Activated naive CD4-positive, alpha-beta T cell treated with anti-CD3 and anti-CD28 coated beads for 36 hours (primary cell): ENCODE measurements around the gene EIF4EBP3. TPM values are rescaled to one million over a fixed set of nuclear protein-coding genes. Genes with fewer than 3 reads are reported as not detected.

Experiments used
- CTCF ChIA-PET: fragments of 350-600 bp; sonication (Branson Sonifier 250); formaldehyde crosslinking; loops from one replicate; lab custom pipeline; 2021; ENCODE audit warnings: antibody characterized with exemption; lab: Charles Lee
- DNase-seq: peaks from one replicate; pipeline ENCODE4 v3.0.0-alpha.2; 2020
- H3K27ac Mint-ChIP-seq: one replicate; pipeline ENCODE4 v1.8.0; 2021; ENCODE audit warnings: mild to moderate bottlenecking, mixed read lengths
- H3K27me3 Mint-ChIP-seq: one replicate; pipeline ENCODE4 v1.8.0; 2021; ENCODE audit warnings: low read depth, mixed read lengths
- H3K36me3 Mint-ChIP-seq: one replicate; pipeline ENCODE4 v1.8.0; 2021; ENCODE audit warnings: low read depth, mixed read lengths
- H3K4me1 Mint-ChIP-seq: one replicate; pipeline ENCODE4 v1.8.0; 2021; ENCODE audit warnings: low read depth, mixed read lengths
- H3K4me3 Mint-ChIP-seq: one replicate; pipeline ENCODE4 v1.8.0; 2021; ENCODE audit warnings: mild to moderate bottlenecking, moderate library complexity, mixed read lengths
- H3K9me3 Mint-ChIP-seq: one replicate; pipeline ENCODE4 v1.8.0; 2021; ENCODE audit warnings: mixed read lengths
- intact Hi-C: fragments of 100-400 bp; cut with micrococcal nuclease; formaldehyde crosslinking; loops from one replicate; pipeline ENCODE4 v1.15.1; 2023
- total RNA-seq, 2 experiments: library from RNA; stranded (reverse); gene quantifications; one replicate each; pipeline ENCODE4 v1.2.3, GENCODE V29; 2021

The EIF4EBP3 gene
- total RNA-seq, 2 experiments from 2014 or later: 27.2 to 28.5 TPM

- intact Hi-C loops: no loop called here
- H3K4me1 Mint-ChIP-seq: peaks cover 48% of the 10 kb centered on the region
- H3K9me3 Mint-ChIP-seq: no peaks in the 10 kb centered on the region
- CTCF ChIA-PET: interaction anchor here (0.6 to 3.2 kb wide), 11 partner anchors 10 to 193 kb away, joined by 3 to 18 read pairs (median 3); partner anchors contain the start of genes ANKHD1 and SRA1
- no peak for DNase-seq
- no peaks in the 10 kb centered on the region for H3K27me3 Mint-ChIP-seq
- H3K36me3 Mint-ChIP-seq: peaks cover 41% of the 10 kb centered on the region
- peak overlapping the region; percentile 94 for H3K27ac Mint-ChIP-seq
- H3K4me3 Mint-ChIP-seq: peak overlapping the region; percentile 87
These were observed 832 bp downstream of the EIF4EBP3 start for GRCh38 chr5:140548300-140548688.

- Mint-ChIP-seq H3K27me3 (no peaks in the 10 kb centered on the region), H3K4me1 (peaks cover 53% of the 10 kb centered on the region), H3K36me3 (peaks cover 40% of the 10 kb centered on the region), H3K4me3 (peak overlapping the region; percentile 87), H3K9me3 (no peaks in the 10 kb centered on the region), H3K27ac (peak overlapping the region; percentile 94)
- CTCF ChIA-PET: interaction anchor here (1.2 to 3.2 kb wide), 3 partner anchors 9 to 87 kb away, joined by 3 to 18 read pairs (median 17); partner anchors contain the start of gene SRA1
- intact Hi-C loops: no loop called here
- no peak for DNase-seq
These were observed 1.3 kb downstream of the EIF4EBP3 start for GRCh38 chr5:140548791-140549190.

GRCh38 chr5:140549237-140550144 is 2.0 kb downstream of the EIF4EBP3 start:
- CTCF ChIA-PET: interaction anchor here (1.2 to 3.2 kb wide), 2 partner anchors 15 to 86 kb away, joined by 3 to 18 read pairs; no protein-coding TSS in a partner anchor
- Mint-ChIP-seq H3K4me1 (peaks cover 60% of the 10 kb centered on the region), H3K36me3 (peaks cover 39% of the 10 kb centered on the region), H3K27ac (peak overlapping the region; percentile 94), H3K27me3 (no peaks in the 10 kb centered on the region), H3K4me3 (no peak overlapping the region), H3K9me3 (no peaks in the 10 kb centered on the region)
- intact Hi-C loops: loop anchor here (5.0 to 10.0 kb wide), 2 partner anchors 297 to 1255 kb away; partner anchors contain the start of gene MATR3
- DNase-seq: no peak

- no peak for DNase-seq
- H3K27me3 Mint-ChIP-seq: no peaks in the 10 kb centered on the region
- no peaks in the 10 kb centered on the region for H3K9me3 Mint-ChIP-seq
- intact Hi-C loops: loop anchor here (5.0 to 10.0 kb wide), 2 partner anchors 298 to 1256 kb away; partner anchors contain the start of gene MATR3
- H3K36me3 Mint-ChIP-seq: peaks cover 38% of the 10 kb centered on the region
- H3K4me1 Mint-ChIP-seq: peaks cover 69% of the 10 kb centered on the region
- no peak overlapping the region for H3K4me3 Mint-ChIP-seq
- CTCF ChIA-PET: no interaction called here
- H3K27ac Mint-ChIP-seq: peak overlapping the region; percentile 64
These were observed 3.0 kb downstream of the EIF4EBP3 start for GRCh38 chr5:140550147-140551079.

- Mint-ChIP-seq H3K9me3 (no peaks in the 10 kb centered on the region), H3K36me3 (peaks cover 48% of the 10 kb centered on the region), H3K4me3 (no peak overlapping the region), H3K27me3 (no peaks in the 10 kb centered on the region), H3K4me1 (peaks cover 81% of the 10 kb centered on the region), H3K27ac (no peak overlapping the region)
- intact Hi-C loops: loop anchor here (5.0 to 10.0 kb wide), 2 partner anchors 300 to 1257 kb away; partner anchors contain the start of gene MATR3
- DNase-seq: no peak
- CTCF ChIA-PET: interaction anchor here (0.7 to 1.0 kb wide), 2 partner anchors 83 to 270 kb away, joined by 3 read pairs; partner anchors contain the start of gene PCDHA5
These were observed 4.4 kb downstream of the EIF4EBP3 start for GRCh38 chr5:140551872-140552271.

GRCh38 chr5:140553657-140554056 is 6.2 kb downstream of the EIF4EBP3 start:
- H3K36me3 Mint-ChIP-seq: peaks cover 47% of the 10 kb centered on the region
- intact Hi-C loops: loop anchor here (1.0 to 10.0 kb wide), 3 partner anchors 20 to 1259 kb away; partner anchors contain the start of gene MATR3

GRCh38 chr5:140554454-140554853 is 7.0 kb downstream of the EIF4EBP3 start:
- CTCF ChIA-PET: interaction anchor here (0.5 to 0.9 kb wide), 7 partner anchors 11 to 805 kb away, joined by 3 to 6 read pairs (median 4); no protein-coding TSS in a partner anchor
- H3K36me3 Mint-ChIP-seq: peaks cover 39% of the 10 kb centered on the region
- peak overlapping the region; percentile 89 for H3K27ac Mint-ChIP-seq
- peak overlapping the region; percentile 51 for H3K4me3 Mint-ChIP-seq
- peaks cover 71% of the 10 kb centered on the region for H3K4me1 Mint-ChIP-seq
- H3K27me3 Mint-ChIP-seq: no peaks in the 10 kb centered on the region
- no peaks in the 10 kb centered on the region for H3K9me3 Mint-ChIP-seq
- intact Hi-C loops: loop anchor here (5.0 to 10.0 kb wide), 2 partner anchors 302 to 1260 kb away; partner anchors contain the start of gene MATR3
- DNase-seq: no peak

More at GRCh38 chr5:140553657-140554056, 6.2 kb downstream of the EIF4EBP3 start:
- Mint-ChIP-seq H3K9me3 (no peaks in the 10 kb centered on the region), H3K27ac (peak overlapping the region; percentile 89), H3K4me3 (peak overlapping the region; percentile 46), H3K4me1 (peaks cover 79% of the 10 kb centered on the region), H3K27me3 (no peaks in the 10 kb centered on the region)
- CTCF ChIA-PET: interaction anchor here (0.6 kb wide), 2 partner anchors 157 to 1347 kb away, joined by 4 to 9 read pairs; no protein-coding TSS in a partner anchor
- no peak for DNase-seq

- CTCF ChIA-PET: no interaction called here
- Mint-ChIP-seq H3K27ac (peak overlapping the region; percentile 93), H3K4me1 (peaks cover 60% of the 10 kb centered on the region), H3K36me3 (peaks cover 29% of the 10 kb centered on the region), H3K4me3 (peak overlapping the region; percentile 79), H3K27me3 (no peaks in the 10 kb centered on the region), H3K9me3 (no peaks in the 10 kb centered on the region)
- no peak for DNase-seq
- intact Hi-C loops: loop anchor here (1.0 to 10.0 kb wide), 7 partner anchors 8 to 1261 kb away; partner anchors contain the start of genes APBB3, HARS1, HARS2 and MATR3
These were observed 8.4 kb downstream of the EIF4EBP3 start for GRCh38 chr5:140555747-140556312.

GRCh38 chr5:140556438-140556837 is 9.0 kb downstream of the EIF4EBP3 start:
- Mint-ChIP-seq H3K27ac (peak overlapping the region; percentile 93), H3K4me1 (peaks cover 54% of the 10 kb centered on the region), H3K4me3 (peak overlapping the region; percentile 79), H3K27me3 (no peaks in the 10 kb centered on the region), H3K36me3 (peaks cover 26% of the 10 kb centered on the region), H3K9me3 (no peaks in the 10 kb centered on the region)
- intact Hi-C loops: loop anchor here (1.0 to 10.0 kb wide), 7 partner anchors 8 to 1262 kb away; partner anchors contain the start of genes APBB3, HARS1, HARS2 and MATR3
- CTCF ChIA-PET: no interaction called here
- DNase-seq: no peak

GRCh38 chr5:140557136-140557805 is 9.8 kb downstream of the EIF4EBP3 start, which contains the start of gene SRA1:
TSS of gene SRA1 (minus strand) at chr5:140557473. CDS start at chr5:140557452, 21 bp downstream.
- H3K36me3 Mint-ChIP-seq: peaks cover 25% of the 10 kb centered on the region
- CTCF ChIA-PET: interaction anchor here (1.0 to 3.0 kb wide), 3 partner anchors 9 to 133 kb away, joined by 3 to 17 read pairs (median 4); partner anchors contain the start of genes CD14 and EIF4EBP3
- H3K27ac Mint-ChIP-seq: peak within 1 kb of the TSS; percentile 93
- intact Hi-C loops: loop anchor here (1.0 to 10.0 kb wide), 6 partner anchors 10 to 1262 kb away; partner anchors contain the start of genes ANKHD1, EIF4EBP3, HARS1 and HARS2
- H3K27me3 Mint-ChIP-seq: no peaks in the 10 kb centered on the region
- no peaks in the 10 kb centered on the region for H3K9me3 Mint-ChIP-seq
- peaks cover 46% of the 10 kb centered on the region for H3K4me1 Mint-ChIP-seq
- DNase-seq: peak; percentile 92
- peak within 1 kb of the TSS; percentile 79 for H3K4me3 Mint-ChIP-seq
